ENCODE measurements around the gene CNTNAP5.

DNA sequence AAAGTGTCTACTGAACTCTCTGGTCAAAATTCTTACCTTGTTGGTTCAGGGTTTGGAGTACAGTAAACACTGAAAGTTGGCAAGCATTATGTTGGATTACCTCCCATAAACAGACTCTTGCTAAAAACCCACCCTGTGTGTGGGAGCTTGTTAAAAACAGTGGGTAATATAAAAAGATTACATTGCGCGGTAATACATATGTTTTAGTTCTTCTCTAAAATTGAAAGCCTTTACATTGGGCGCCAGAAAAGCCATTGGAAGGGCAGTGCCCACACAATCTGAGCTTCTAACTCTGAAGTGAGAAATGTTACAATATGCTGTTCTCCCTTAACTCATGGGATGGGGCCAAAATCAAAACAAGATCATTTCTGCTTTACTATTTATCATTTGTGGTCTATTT, 510.7 kb downstream of the CNTNAP5 start:
- TF ChIP-seq GABPA (IDR thresholded peaks at IDR 0.05; ENCODE audit: borderline replicate concordance, insufficient read depth, low read length): no peak
- no peak for TF ChIP-seq TAF1 (IDR thresholded peaks at IDR 0.05; ENCODE audit: low read depth, low read length)
- TF ChIP-seq, protein P1, sequence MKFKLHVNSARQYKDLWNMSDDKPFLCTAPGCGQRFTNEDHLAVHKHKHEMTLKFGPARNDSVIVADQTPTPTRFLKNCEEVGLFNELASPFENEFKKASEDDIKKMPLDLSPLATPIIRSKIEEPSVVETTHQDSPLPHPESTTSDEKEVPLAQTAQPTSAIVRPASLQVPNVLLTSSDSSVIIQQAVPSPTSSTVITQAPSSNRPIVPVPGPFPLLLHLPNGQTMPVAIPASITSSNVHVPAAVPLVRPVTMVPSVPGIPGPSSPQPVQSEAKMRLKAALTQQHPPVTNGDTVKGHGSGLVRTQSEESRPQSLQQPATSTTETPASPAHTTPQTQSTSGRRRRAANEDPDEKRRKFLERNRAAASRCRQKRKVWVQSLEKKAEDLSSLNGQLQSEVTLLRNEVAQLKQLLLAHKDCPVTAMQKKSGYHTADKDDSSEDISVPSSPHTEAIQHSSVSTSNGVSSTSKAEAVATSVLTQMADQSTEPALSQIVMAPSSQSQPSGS (IDR thresholded peaks at IDR 0.05; ENCODE audit: low read length): no peak
- TF ChIP-seq, protein P2, sequence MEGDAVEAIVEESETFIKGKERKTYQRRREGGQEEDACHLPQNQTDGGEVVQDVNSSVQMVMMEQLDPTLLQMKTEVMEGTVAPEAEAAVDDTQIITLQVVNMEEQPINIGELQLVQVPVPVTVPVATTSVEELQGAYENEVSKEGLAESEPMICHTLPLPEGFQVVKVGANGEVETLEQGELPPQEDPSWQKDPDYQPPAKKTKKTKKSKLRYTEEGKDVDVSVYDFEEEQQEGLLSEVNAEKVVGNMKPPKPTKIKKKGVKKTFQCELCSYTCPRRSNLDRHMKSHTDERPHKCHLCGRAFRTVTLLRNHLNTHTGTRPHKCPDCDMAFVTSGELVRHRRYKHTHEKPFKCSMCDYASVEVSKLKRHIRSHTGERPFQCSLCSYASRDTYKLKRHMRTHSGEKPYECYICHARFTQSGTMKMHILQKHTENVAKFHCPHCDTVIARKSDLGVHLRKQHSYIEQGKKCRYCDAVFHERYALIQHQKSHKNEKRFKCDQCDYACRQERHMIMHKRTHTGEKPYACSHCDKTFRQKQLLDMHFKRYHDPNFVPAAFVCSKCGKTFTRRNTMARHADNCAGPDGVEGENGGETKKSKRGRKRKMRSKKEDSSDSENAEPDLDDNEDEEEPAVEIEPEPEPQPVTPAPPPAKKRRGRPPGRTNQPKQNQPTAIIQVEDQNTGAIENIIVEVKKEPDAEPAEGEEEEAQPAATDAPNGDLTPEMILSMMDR (IDR thresholded peaks at IDR 0.05; ENCODE audit: control extremely low read depth in 1 of 3, insufficient read depth in 1 of 3, low read depth in 1 of 3, low read length in 3 of 3): no peak
- TF ChIP-seq POLR2A (IDR thresholded peaks at IDR 0.05; ENCODE audit: control extremely low read depth in 1 of 2, low read depth in 2 of 2, low read length in 2 of 2): no peak
- TF ChIP-seq SP2 (IDR thresholded peaks at IDR 0.05; ENCODE audit: low read length): no peak
- no peak for TF ChIP-seq CBX5 (IDR thresholded peaks at IDR 0.05; ENCODE audit: low read depth, low read length)
- TF ChIP-seq POLR2AphosphoS5 (IDR thresholded peaks at IDR 0.05; ENCODE audit: low read depth, low read length): no peak
- no peak for TF ChIP-seq JUND (IDR thresholded peaks at IDR 0.05; ENCODE audit: low read length)
- no peak for TF ChIP-seq RBBP5 (IDR thresholded peaks at IDR 0.05; ENCODE audit: borderline replicate concordance, low read depth, low read length)
- TF ChIP-seq TEAD4 (IDR thresholded peaks at IDR 0.05; ENCODE audit: low read depth, low read length): no peak
- TF ChIP-seq HDAC2 (IDR thresholded peaks at IDR 0.05; ENCODE audit: borderline replicate concordance in 1 of 2, low read depth in 2 of 2, low read length in 2 of 2): no peak
- TF ChIP-seq ATF3 (IDR thresholded peaks at IDR 0.05; ENCODE audit: insufficient read depth, low read depth, low read length): no peak

Measured in H1 (cell line).